GM18858 (cell line): Measurements from ENCODE around the gene GSN.

Source experiments
- ATAC-seq: cut with Tn5 transposase; IDR thresholded peaks from one replicate; pipeline ENCODE4 v1.9.1; 2021; ENCODE audit not compliant: unreplicated experiment

GSN gene

DNA sequence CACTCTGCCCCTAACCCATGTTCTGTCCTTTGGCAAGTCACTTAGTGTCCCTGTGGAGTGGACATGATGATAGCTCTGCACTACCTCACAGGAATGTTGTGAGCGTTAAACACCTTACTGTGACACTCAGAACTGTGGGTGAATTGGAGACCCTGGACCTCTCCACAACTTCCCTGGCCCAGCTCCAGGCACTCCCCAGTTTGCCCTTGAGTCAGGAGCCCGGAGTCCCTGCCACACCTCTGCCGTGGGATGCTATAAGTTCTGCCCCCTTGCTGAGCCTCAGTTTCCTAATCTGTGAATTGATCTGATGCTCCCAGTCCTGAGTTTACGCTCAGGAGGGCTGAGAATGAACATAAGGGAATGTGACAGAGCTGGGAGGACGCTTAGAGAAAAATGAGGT lies 34.4 kb downstream of the GSN start:
- ATAC-seq, result no peak

DNA sequence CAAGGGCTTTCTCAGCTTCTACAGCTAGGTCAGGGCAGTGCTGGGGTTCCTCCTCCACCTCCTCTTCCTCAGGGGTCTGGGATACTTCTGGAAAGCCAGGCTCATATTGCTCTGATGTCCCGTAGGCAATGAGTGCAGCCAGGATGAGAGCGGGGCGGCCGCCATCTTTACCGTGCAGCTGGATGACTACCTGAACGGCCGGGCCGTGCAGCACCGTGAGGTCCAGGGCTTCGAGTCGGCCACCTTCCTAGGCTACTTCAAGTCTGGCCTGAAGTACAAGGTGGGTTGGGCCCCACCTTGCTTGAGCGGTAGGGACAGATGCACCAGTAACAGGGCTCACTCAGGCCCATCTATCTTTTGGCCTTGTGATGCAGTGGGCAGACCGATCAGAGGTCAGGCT lies 34.8 kb downstream of the GSN start:
- ATAC-seq, result no peak

DNA sequence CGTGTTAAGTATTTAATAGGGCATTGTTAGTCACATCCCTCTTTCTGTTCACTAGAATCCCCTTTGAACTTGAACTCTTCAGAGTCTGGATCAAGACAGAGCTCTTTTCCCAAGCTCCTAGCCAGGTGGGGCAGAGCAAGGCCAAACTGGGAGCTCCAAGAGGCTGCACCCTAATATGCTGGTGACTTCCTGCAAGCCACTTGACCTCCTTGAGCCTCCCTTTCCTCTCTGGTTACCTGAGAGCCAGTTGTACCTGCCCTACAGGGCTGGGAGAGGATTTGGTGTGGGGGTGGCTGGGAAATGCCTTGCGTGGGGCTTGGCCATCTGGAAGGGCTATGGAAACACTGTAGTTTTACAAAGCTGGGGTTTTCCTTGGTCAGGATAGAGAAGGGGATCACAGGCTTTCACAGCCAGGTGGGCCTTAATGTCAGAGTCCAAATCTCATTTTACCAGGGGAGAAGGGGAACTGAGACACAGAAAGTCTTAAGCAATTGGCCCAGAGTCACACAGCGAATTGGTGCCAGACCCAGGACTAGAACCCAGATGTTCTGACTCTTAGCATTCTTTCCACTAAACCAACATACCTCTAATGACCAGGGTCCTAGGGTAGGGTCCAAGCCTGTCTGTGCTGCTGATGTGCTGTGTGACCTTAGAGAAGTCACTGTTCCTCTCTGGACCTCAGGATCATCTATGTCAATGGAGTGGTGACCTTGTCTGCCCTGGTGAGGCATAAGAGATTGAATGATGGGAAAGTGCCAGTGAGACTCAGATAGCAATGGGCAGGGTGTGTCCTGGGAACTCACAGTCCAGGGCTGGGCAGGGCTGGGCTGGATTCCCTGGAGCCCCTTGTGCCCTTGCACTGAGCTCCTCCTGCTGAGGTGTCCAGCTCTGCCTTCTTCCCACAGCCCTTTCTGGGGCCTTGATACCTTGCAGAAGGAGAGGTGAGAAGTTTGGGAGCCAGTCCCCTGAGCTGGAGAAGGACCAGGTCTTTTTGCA lies 35.8 kb downstream of the GSN start:
- no peak for ATAC-seq

DNA sequence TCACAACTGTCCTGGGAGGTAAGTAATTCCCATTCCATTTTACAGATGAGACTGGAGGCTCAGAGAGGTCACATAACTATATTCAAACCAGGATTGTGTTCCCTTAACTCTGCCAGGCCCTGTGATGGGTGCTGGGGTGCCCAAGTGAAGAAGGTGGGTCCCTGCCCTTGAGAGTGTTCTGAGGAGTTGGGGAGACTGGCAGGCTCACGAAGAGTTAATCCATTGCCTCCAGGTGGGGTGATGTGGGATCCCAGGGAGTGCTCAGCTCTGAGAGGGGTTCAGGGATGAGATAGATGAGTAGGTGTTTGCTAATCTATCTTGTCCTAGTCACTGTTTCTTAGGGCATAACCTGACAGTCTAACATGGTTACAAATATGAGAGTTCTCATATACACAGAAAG lies 36.7 kb downstream of the GSN start:
- ATAC-seq, result no peak

DNA sequence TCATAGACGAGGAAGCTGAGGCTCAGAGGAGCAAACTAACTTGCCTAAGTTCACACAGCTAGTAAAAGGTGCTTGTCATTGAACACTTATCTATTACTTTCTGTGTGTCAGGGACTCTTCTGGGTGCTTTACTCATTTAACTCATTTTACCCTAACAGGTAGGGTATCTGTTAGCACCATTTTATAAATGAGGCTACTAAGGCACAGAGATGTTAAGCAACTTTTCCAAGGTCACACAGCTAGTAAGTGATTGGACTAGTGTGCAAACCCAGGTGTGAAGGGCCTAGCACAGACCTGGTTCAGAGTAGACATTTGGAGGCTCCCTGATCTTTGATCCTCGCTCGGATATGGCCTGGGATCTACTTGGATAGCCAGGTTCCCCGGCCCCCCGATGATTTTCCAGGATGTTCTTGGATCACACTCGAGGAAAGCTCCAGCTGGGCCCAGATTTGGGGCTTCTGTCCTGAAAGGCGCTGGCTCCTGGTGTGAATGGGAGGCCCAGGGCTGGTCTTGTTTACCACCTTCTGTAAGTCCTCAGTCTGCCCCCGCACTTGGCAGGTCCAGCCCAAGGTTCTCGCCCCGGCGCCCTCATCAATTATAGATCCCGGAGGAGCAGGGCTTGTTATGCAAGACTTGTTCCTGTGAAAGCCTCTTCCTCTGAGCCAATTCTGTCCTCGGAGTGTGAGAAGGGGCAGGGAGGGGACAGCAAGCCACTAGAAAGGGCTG lies 37.5 kb downstream of the GSN start:
- no peak for ATAC-seq

DNA sequence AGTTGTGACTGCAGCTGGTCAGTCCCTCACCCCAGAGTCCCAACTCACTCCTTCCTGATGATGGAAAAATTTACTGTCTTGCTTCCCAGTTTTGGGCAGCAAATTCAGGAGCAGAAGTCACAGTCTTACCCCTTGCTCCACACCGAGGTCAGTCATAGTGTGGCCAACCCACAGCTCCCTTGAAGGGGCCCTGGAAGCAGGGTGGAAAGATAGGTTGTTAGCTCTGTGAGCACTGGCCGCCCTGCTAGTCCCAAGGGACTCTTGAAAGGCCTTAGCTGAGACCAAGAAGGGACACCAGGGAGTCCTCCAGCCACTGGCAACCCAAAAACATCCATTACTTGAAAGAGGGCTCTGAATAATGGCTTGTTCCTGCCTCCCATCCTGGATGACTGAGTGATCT lies 40.0 kb downstream of the GSN start:
- ATAC-seq, result no peak

DNA sequence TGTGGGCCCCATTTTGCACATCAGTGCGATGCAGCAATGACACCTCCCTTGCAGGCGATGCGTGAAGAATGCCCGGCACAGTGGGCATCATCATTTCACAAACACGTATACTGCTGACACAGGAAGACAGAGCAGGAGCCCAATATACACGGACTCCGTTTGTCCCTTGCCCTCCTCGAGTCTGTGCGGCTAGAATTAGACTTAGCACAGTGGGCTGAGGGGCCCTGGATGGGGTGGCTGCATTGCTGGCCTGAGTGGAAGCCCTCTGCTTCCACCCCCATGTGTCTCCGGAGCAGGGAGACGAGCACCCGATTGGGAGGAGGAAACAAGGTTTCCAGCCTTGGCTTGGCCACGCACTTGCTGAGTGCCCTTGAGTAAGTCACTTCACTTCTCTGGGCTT lies 40.8 kb downstream of the GSN start:
- no peak for ATAC-seq

DNA sequence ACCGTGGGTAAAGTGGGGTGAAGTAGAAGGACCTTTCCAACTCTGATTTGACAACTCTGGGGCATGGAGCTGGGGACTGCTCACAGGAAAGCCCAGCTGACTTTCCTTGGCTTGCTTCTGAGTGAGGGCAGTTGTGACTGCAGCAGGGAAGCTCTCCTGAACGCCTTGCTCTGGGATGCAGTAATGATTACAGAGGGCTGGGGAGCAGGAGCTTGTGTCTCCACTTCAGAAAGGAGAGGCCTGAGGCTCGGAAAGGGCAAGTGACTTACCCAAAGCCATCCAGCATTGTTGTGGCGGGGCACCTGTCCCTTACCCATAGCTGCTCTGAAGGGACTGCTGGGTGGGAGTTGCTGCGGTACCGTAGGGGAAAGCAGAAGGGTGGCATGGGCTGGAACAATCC lies 41.2 kb downstream of the GSN start:
- no peak for ATAC-seq

DNA sequence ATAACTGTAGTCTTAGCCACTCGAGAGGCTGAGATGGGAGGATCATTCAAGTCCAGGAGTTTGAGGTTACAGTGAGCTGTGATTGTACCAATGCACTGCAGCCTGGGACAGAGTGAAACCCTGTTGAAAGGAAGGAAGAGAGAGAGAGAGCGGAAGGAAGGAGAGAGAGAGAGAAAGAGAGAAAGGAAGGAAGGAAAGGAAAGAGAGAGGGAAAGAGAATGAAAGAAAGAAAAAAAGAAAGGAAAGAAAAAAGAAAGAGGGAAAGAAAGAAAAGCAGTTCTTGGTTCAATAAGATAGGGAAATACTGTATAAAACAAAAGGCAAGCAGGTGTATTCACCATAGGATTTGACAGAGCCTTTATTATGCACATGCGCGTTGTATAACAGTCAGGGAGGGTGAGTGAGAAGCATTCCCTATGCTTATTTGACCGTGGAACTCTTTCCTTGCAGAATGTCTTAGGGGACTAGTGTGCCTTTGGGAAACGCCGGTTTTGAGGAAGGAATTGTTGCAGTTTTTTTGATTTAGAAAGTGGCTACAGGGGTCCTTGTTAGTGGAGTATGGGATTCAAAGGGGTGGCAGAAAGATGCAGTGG lies 42.0 kb downstream of the GSN start:
- no peak for ATAC-seq

DNA sequence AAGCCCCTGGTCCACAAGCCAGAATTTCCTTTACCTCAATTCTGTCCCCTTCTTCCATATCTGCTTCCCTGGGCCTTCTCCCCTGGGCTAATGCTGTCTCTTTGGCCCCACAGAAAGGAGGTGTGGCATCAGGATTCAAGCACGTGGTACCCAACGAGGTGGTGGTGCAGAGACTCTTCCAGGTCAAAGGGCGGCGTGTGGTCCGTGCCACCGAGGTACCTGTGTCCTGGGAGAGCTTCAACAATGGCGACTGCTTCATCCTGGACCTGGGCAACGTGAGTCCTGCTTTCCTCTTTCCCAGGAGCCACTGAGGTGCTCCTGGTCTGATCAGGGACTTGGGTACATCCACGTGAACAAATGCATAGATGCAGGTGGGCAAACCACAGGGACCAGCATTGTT lies 42.6 kb downstream of the GSN start:
- ATAC-seq, result no peak

DNA sequence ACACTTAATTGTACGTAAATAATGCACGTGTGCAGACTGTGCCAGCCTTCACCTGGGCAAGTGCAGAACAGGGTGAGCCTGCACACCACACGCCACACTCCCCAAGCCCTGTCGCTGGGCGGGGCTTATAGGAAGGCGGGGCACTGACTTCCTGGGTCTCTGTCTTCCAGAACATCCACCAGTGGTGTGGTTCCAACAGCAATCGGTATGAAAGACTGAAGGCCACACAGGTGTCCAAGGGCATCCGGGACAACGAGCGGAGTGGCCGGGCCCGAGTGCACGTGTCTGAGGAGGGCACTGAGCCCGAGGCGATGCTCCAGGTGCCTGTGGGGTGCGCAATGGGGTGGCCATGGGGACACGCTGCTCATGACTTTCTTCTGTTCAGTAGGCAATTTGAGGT lies 44.2 kb downstream of the GSN start:
- no peak for ATAC-seq

DNA sequence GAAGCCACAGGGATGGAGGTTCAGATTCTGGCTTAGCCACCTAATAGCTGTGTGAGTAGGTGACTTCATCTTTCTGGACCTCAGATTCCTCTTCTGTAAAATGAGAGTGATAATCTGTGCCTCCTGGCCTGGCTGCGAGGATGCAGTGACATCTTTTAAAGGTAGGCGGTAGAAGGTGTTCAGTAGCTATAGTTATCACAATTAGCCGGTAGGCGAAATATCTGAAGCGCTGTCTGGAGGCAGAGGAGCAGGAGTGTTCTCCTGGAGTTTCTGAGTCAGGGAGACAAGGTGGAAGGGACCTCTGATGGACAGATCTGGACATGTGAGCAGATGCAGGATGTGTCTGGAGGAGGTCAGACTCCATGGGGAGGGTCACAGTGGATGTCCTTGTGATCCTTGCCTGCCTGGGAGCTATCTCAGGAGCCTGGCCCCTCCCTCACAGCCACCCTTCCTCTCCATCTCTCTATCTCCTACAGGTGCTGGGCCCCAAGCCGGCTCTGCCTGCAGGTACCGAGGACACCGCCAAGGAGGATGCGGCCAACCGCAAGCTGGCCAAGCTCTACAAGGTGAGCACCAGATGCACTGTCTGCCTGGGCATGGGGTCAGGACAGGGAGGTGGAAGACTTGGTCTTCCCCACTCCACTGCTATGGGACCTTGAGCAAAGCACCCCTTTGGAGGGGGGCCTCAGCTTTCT lies 45.6 kb downstream of the GSN start:
- ATAC-seq, result no peak

DNA sequence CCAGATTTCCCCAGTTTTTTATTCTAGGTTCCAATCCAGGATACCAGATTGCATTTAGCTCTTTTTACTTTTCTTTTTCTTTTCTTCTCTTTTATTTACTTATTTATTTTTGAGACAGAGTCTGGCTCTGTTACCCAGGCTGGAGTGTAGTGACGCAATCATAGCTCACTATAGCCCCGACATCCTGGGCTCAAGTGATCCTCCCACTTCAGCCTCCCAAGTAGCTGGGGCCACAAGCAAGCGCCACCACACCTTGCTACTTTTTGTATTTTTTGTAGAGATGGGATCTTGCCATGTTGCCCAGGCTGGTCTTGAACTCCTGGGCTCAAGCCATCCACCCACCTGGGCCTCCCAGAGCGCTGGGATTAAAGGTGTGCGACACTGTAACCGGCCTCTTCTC lies 48.4 kb downstream of the GSN start:
- ATAC-seq, result no peak

DNA sequence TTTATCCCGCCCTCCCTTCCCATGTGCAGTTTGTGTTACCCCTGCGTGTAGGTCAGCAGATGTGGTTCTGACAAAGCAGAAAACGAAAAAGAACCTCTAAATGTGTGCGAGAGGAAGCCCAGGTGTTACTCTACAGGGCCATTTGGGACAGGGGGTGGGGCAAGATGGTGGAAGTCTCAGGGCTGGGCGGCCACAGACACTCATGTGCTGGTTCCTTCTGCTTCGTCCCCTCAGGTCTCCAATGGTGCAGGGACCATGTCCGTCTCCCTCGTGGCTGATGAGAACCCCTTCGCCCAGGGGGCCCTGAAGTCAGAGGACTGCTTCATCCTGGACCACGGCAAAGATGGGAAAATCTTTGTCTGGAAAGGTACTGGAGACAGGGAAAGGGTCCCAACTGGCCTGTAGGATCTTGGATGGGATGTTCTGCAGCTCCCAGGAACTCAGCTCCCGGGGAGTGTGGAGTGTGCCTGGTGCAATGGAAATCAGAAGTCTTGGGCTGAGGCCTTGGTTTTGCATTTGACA lies 49.0 kb downstream of the GSN start:
- ATAC-seq, result no peak

DNA sequence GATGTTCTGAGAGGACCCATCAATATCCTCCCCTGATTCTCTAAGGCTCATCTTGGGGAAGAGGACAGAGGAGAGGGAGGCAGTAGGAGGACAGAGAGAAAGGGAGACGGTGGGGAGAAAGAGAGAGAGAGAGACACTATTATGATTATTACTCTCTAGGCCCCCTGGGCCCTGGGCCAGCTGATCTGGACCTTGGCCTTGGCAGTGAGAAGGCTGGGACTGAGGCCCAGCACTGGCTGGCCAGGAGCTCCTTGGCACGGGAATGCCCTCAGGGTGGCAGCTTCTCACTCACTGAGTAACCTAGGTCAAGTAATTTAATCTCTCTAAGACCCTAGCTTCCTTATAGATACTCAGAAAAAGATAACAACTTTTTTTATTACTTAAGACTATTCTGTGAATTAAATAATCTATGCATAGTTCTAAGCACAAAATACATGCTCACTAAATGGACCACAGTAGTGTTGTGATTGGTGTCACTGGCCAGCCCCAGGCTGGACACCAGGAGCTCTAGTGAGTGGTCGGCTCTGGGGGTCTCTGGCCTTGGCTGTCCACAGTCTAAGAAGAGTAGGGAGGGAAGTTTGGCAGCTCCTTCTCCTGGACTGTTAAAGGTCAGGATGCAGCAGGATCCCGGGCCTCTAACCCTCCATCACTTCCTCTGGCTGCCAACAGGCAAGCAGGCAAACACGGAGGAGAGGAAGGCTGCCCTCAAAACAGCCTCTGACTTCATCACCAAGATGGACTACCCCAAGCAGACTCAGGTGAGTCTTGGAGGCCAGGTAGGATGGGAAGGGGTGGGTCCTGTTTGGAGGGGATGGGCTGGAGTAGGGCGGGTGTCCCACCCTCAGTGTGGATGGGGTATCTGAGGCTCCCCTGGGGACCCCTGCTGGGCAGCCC lies 50.0 kb downstream of the GSN start:
- no peak for ATAC-seq

DNA sequence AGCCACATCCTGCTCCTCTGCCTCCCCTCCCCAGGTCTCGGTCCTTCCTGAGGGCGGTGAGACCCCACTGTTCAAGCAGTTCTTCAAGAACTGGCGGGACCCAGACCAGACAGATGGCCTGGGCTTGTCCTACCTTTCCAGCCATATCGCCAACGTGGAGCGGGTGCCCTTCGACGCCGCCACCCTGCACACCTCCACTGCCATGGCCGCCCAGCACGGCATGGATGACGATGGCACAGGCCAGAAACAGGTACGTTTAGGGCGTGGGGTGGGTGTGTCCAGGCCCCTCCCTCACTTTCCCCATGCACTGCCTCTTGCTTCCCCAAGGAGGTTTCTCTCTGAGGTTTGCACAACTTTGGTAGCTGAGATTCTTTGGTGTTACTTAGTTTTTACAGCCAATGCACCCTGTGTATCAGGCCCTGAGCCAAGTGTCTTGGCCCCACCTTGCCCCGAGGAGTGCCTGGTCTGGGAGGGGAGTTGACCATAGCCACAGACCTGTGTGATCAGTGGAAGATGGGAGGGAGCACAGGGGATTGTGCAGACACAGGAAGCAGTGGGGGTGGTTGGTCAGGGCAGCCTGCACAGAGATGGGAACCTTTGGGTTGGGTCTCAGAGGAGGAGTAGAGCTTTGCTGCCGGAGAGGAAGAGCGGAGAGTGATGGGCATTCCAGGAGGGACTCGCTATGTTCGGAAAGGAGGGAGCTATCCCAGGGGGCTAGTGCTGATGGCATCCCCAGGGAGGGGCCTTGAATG lies 50.8 kb downstream of the GSN start:
- no peak for ATAC-seq

DNA sequence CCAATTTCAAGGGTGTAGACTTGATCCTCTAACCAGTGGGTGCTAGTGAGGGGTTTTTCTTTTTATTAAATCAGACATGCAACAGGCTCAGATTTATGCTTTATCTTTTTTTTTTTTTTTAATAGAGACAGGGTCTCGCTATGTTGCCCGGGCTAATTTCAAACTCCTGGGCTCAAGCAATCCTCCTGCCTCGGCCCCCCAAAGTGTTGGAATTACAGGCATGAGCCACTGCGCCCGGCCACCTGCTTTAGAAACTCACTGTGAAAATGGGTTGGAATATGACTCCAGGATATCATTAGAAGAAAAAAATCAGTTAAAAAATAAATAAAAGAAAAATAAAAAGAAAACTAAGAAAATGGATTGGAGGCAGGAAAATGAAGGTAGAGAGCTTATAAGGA lies 51.4 kb downstream of the GSN start:
- no peak for ATAC-seq

DNA sequence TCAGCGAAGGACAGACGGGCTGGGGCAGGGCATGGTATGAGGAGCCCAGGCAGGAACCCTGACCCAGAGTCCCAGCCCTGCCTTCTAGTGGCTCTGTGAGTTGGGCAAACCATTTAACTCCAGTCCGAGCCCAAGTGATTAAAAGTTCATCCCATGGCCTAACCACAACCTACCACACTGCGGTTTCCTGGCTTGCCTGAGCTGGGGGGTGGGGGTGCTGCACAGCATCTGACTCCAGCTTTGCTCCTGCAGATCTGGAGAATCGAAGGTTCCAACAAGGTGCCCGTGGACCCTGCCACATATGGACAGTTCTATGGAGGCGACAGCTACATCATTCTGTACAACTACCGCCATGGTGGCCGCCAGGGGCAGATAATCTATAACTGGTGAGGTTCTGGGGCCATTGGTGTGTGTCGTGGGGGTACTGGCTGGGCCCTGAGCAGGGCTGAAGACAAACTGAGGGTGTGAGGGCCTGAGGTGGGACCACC lies 53.1 kb downstream of the GSN start:
- no peak for ATAC-seq

DNA sequence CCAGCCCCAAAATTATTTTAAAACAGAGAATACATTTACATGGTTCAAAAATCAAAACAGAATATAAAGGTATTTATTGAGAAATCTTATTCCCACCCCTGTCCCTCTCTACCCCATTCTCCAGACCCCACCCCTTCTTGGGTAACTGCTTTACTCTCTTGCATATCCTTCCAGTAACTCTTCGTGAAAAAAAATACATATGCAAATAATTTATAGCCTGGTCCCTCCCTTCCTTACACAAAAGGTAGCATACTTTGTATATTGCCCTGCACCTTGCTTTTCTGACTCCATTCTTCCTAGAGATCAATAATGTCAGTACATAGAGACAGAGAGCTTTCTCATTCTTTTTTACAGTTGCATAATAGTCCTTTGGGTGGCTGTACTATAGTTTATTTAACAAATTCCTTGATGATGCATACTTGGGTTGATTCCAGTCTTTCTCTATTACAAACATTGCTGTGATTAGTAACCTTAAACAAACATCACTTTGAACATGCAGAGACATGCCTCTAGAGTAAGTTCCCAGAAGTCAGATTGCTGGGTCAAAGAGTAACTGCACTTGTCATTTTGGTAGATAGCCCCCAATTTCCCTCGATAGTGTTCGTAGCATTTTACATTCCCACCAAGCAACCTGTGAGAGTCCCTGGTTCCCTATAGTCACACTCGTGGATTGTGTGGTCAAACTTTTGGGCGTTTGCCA lies 54.2 kb downstream of the GSN start:
- no peak for ATAC-seq
